GM21526 (cell line): ENCODE measurements around the gene GPC3.
"Not testable (repeated sequence)": the region's sequence is repeated elsewhere in the genome, so short reads cannot be mapped to it uniquely, and the experiment has no call there.

Experiments used
- ATAC-seq: cut with Tn5 transposase; IDR thresholded peaks from one replicate; pipeline ENCODE4 v1.9.1; 2021; ENCODE audit warnings: moderate library complexity; ENCODE audit not compliant: unreplicated experiment, low FRiP score

The GPC3 gene

DNA sequence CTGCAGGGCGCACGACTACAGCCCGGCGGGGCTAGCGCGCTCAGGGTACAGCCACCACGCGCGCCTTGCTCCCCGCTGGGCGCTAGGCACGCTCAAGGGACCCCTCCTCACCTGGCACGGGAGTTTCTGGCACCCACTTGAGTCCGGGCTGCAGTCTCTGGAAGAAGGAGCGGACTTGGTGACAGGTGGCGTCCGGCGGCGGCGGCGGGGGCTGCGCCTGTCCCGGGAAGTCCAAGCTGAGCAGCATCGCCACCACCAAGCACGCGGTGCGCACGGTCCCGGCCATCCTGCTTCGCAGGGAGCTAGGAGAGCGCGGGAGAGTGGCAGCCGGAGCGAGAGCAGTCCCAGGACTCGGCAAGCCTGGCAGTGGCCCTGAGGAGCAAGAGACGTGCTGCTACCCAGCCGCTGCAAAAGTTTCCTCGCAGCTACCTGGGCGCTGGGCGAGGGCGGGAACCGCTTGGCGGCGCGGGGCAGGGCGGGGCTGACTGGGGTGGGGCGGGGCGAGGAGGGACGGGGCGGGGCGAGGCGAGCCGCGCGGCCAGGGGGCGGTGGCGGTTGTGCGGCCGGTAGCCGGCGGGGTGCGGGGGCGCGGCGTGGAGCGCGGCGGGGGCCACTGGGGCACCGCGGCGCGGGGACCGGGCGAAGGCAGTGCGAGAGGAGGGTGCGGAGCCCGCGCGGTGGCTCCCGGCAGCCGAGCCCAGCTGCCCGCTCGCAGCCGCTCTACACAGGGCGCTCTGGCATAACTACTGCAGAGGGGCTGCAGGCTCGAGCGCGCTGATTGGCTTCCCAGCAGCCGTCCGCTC, at the start of gene GPC3:
GPC3 (minus strand) TSS at position 431 of the 803 bp plus-strand sequence.
- no peak for ATAC-seq

- ATAC-seq, result no peak
Observed at GRCh38 chrX:134032441-134032840, 47.0 kb upstream of the GPC3 start.

- ATAC-seq, result no peak
Observed at GRCh38 chrX:134026565-134027311, 41.3 kb upstream of the GPC3 start.

- no peak for ATAC-seq
Observed at GRCh38 chrX:134025986-134026545, 40.7 kb upstream of the GPC3 start.

DNA sequence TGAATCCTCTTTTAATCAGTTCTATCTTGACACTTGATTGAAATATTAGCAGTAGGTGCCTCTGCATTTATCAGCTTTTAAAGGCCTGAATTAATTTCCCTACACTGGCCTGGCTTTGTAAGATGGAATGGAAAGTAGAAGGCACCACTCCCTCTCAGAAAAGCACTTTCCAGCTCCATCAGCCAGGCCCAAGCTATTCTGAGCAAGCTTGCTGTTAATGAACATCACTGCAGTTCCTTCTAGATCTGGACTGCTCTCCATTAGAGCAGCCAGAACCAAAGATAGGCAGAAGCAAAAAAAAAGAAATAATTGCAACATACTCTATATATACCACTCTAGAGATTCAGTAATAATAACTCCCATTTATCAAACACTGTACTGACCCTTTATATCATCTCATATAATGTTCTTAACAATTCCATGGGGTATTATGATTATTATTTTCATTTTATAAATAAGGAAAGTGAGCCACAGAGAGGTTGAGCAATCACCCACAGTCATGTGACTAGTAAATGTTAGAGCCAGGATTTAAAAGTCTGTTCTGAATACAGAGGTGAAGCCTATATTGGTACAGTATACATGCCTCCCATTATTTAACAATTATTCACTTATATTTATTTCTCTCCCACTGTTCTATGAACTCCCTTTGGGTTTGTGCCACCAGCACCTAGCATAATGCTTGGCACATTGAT, 39.4 kb upstream of the GPC3 start:
- ATAC-seq, result no peak

- no peak for ATAC-seq
Observed at GRCh38 chrX:134023851-134024281, 38.5 kb upstream of the GPC3 start.

DNA sequence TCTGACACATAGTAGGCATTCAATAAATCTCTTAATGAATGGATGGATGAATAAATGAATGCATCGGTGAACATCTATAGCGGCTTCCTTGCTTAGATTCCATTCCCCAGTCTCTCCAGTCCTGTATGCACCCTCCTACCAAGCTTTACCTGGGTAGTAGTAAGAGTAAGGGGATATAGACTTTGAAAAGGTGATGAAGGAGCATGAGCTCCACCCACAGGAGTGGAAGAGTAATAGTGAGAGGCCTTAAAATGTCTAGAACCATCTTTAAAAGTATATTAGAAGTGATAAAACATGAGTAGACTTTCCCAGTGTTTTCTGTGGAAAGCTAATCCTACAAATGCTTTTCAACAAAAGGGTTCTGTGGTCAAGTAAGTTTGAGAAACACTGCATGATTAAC, 35.5 kb upstream of the GPC3 start:
- ATAC-seq, result no peak

- no peak for ATAC-seq
Observed at GRCh38 chrX:134019567-134020206, 34.3 kb upstream of the GPC3 start.

GRCh38 chrX:134016309-134016708, 30.9 kb upstream of the GPC3 start:
- ATAC-seq, result not testable (repeated sequence)

DNA sequence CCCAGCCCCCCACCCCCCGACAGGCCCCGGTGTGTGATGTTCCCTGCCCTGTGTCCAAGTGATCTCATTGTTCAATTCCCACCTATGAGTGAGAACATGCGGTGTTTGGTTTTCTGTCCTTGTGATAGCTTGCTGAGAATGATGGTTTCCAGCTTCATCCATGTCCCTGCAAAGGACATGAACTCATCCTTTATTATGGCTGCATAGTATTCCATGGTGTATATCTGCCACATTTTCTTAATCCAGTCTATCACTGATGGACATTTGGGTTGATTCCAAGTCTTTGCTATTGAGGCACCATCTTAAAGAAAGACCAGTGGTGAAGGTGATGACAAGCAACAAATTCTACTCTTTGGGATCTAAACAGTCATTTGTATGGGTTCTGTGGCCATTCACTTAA, 30.1 kb upstream of the GPC3 start:
- not testable (repeated sequence) for ATAC-seq

DNA sequence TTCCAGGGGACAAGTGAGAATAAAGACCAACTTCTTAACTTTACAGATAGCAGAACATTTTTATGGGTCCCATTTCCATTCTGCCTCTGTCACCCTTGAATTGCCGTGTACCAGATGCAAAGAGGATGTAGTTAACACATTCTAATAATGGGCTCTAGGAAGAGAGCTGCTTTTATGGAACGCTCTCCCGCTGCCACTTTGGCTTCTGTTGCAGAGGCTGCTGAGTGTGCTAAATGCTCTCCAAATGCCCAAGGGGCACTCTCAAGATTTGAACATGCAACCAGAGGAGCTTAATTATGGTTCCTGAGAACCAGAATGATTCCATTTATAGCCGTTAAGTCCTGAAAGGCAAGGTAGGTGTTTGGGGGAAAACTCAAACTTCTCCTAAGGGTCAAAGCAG, 28.1 kb upstream of the GPC3 start:
- ATAC-seq, result no peak

- no peak for ATAC-seq
Observed at GRCh38 chrX:134013092-134013497, 27.7 kb upstream of the GPC3 start.

DNA sequence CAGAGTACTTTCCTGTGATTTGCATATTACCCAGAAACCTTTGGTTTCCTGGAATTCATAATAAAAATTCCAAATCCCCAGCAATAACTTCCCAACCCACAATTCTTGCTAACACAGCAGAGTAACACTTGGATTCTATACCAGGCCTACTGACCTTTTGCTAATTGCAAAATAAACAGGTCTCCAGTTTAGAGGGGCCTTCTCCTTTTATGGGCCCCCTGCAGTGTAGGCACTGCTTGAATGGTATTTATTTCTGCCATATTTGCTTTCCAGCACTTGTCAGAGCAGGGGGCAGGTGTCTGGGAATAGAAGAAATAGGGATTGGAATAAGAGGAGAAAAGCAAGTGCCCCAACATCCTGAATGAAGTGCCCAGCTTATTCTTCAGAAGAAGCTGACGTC, 25.3 kb upstream of the GPC3 start:
- ATAC-seq, result no peak

GRCh38 chrX:134007716-134008115, 22.3 kb upstream of the GPC3 start:
- ATAC-seq, result no peak

DNA sequence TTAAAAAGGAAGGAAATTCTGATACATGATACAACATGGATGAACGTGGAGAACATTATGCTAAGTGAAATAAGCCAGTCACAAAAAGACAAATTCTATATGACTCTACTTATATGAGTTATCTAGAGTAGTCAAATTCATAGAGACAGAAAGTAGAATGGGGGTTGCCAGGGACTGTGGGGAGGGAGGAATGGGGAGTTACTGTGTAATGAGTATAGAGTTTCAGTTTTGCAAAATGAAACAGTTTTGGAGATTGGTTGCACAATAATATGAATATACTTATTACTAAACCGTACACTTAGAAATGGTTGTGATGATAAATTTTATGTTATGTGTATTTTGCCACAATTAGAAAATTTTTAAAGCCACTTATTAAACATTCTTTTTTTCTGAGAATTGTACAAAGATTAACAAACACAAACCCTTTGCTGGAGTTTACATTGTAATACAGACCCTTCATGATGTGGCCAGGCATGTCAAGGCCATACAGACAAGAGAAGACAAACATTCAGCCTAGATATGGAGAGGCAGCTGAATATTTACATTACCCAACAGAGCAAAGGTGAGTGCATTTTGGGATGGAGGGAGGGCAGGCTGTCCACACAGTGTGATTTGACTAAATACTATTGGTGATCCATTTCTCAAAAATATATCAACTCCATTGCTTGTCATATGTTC, 21.2 kb upstream of the GPC3 start:
- no peak for ATAC-seq

DNA sequence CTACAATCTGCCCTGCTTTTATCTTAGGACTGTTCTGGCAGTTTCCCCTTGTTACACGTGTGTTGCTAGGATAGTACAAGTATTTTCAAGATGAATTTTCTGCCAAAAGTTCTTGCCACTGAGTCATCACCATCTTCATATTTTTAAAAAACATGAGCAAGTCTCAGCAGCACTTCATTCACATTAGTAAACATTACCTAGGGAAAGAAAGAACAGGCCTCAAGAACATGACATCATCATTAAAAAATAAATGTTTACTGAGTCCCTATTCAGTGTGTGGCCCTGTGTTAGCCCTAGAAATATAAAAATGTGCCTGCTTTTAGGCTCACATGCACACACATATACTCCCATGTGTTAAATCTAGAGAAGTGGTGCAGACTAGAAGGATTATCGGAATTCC, 18.7 kb upstream of the GPC3 start:
- no peak for ATAC-seq

- no peak for ATAC-seq
Observed at GRCh38 chrX:134002921-134003615, 17.7 kb upstream of the GPC3 start.

- no peak for ATAC-seq
Observed at GRCh38 chrX:134000260-134001245, 15.2 kb upstream of the GPC3 start.
